Activated CD4-positive, alpha-beta T cell treated with anti-CD3 and anti-CD28 coated beads for 48 hours (primary cell): ENCODE measurements around the gene GSTP1.

Experiments
- DNase-seq: peaks from one replicate; pipeline ENCODE4 v3.0.0-alpha.2; 2020

Gene GSTP1

GRCh38 chr11:67632175-67632981, 48.8 kb downstream of the GSTP1 start:
- no peak for DNase-seq

DNA sequence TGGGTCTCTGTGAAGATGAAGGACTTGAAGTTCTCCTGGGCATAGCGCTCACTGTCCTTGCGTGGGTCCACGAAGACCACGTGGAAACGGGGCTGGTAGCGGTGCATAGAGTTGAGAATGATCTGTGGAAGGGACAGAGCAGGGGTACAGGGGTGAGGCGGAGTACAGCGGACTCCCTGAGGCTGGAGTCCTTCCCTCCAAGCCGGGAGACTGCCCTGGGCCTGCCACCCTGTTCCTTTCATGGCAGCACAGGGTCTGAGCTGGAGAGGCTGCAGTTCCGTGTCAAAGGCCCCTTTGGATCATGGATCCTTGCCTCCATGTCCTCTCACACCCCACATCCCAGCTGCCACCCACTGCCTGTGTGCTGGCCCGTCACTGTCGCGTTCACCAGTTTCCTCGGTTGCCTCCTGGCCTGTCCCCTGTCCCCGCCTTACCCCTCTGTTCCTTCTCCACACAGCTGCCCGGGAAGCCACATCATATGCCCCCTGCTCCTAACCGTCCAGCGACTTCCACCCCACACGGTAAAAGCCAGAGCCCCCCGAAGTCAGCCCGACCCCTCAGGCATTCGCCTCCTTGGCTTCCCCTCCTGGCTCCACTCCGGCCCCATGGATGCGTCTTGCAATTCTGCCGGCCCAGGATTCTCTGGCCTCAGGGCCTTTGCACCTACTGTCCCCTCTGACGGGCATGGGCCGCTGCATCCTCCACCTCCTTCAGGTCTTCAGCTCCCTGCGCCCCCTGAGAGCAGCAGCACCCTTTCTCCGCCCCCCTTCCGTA, 49.6 kb downstream of the GSTP1 start:
- DNase-seq = no peak

DNA sequence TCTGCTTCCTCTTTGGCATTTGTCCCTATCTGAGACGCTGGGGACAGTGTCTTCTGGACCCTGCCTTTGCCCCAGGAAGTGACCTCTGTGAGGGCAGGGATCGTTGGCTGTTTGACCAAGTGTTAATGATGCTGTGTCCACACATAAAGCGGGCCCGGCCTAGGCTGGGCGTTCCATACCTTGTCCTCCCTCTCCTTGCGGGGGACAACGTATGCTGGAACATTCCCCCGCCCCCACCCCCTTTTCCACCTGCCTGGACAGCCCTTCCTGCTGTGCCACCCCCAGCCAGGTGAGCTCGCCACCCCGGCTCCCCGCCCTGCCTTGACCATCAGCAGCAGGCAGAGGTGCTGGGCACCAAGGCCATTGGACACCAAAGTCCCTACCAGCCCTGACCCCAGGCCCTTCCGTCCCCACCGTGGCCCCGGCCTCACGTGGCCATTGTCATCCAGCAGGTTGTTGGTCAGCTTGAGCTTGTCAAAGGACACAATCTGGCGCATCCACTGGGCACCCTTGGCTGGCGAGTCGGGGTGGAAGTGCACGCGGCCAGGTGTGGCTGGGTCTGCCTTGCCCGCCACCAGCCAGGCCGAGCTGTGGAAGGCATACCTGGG, 50.2 kb downstream of the GSTP1 start:
- no peak for DNase-seq

GRCh38 chr11:67634366-67635230, 51.0 kb downstream of the GSTP1 start:
- DNase-seq = no peak

GRCh38 chr11:67635231-67635521, 51.6 kb downstream of the GSTP1 start:
- no peak for DNase-seq
